K562 (cell line): ENCODE measurements around the gene UPP1. TPM values are rescaled to one million over a fixed set of nuclear protein-coding genes. Genes with fewer than 3 reads are reported as not detected.

Experiments used
- ATAC-seq: fragments of 200-7000 bp; cut with Tn5 transposase; 3 replicates; pipeline ENCODE4 v1.9.1; 2020; ENCODE audit warnings: moderate library complexity
- BruUV-seq: library from RNA; stranded (reverse); fragments of 400-500 nt; replicated peaks from 2 replicates; lab custom pipeline; 2021; lab: Mats Ljungman, UMichigan
- CTCF ChIA-PET: fragments of 300-600 bp; formaldehyde crosslinking; extraction: SDS; loops from one replicate; lab custom pipeline; 2021; ENCODE audit warnings: low intra/inter-chr PET ratio; lab: Yijun Ruan, JAX
- POLR2A ChIA-PET: fragments of 300-600, 350-650 bp; sonication (Branson Sonifier 250); formaldehyde crosslinking; extraction: SDS; loops from one replicate; lab custom pipeline; 2021; ENCODE audit warnings: antibody characterized with exemption, inconsistent platforms; lab: Yijun Ruan, JAX
- DNase-seq, 4 experiments: peaks; one replicate each; pipeline versions ENCODE4 v3.0.0 to v3.0.0-alpha.2; 2011 to 2018; ENCODE audit warnings: low spot score in 3 of 4, mixed read lengths in 3 of 4; ENCODE audit errors: extremely low read depth in 1 of 4
- FAIRE-seq: peaks from 2 replicates; lab custom pipeline; 2011; peaks lifted over from hg19 to GRCh38; lab: Jason Lieb, UNC
- H2AFZ ChIP-seq: 2 replicates; pipeline ENCODE4 v1.6.0; 2011; ENCODE audit warnings: low read depth, low read length, control low read depth, inconsistent platforms
- H3K27ac ChIP-seq: fragments of 200-600 bp; 3 replicates; pipeline ENCODE4 v1.8.0; 2011; ENCODE audit warnings: low read depth, mild to moderate bottlenecking, control low read depth, inconsistent platforms, low read length, moderate library complexity, mixed read lengths; ENCODE audit errors: extremely low read depth
- H3K27me3 ChIP-seq, 2 experiments: fragments of 300-600 bp in 1 of 2; 2 replicates in 1 of 2; 3 replicates in 1 of 2; pipeline versions ENCODE4 v1.6.0 to v1.8.0; 2011; ENCODE audit warnings: inconsistent platforms in 2 of 2, low read length in 2 of 2, mild to moderate bottlenecking in 1 of 2, mixed read lengths in 1 of 2, moderate library complexity in 1 of 2; ENCODE audit not compliant: control insufficient read depth in 2 of 2, insufficient read depth in 2 of 2
- H3K36me3 ChIP-seq: fragments of 300-600 bp; 3 replicates; pipeline ENCODE4 v1.8.0; 2011; ENCODE audit warnings: mild to moderate bottlenecking, low read length, inconsistent platforms; ENCODE audit not compliant: control insufficient read depth, insufficient read depth
- H3K4me1 ChIP-seq, 2 experiments: fragments of 200-600 bp in 1 of 2; replicated peaks in 1 of 2; 2 replicates in 1 of 2; 3 replicates in 1 of 2; pipeline versions ENCODE4 v1.5.1 to v1.8.0; 2011; ENCODE audit warnings: inconsistent platforms in 2 of 2, low read length in 2 of 2, mild to moderate bottlenecking in 1 of 2, mixed read lengths in 1 of 2, moderate library complexity in 1 of 2; ENCODE audit not compliant: control insufficient read depth in 2 of 2, insufficient read depth in 2 of 2
- H3K4me2 ChIP-seq: 2 replicates; pipeline ENCODE4 v1.6.1; 2011; ENCODE audit warnings: low read length, control low read depth, inconsistent platforms, mixed read lengths; ENCODE audit not compliant: insufficient read depth
- H3K4me3 ChIP-seq: fragments of 200-600 bp; sonication (generic), shearing (Covaris generic); 2 replicates; pipeline ENCODE4 v1.5.1; 2016; ENCODE audit warnings: control low read depth, inconsistent platforms
- H3K79me2 ChIP-seq: fragments of 200-600 bp; 3 replicates; pipeline ENCODE4 v1.8.0; 2011; ENCODE audit warnings: low read length, inconsistent platforms; ENCODE audit not compliant: control insufficient read depth, insufficient read depth
- H3K9ac ChIP-seq, 2 experiments: 2 replicates each; pipeline versions ENCODE4 v1.6.0 to v1.6.1; 2011; ENCODE audit warnings: low read depth in 2 of 2, low read length in 2 of 2, control low read depth in 1 of 2, inconsistent platforms in 1 of 2, mild to moderate bottlenecking in 1 of 2, mixed read lengths in 1 of 2; ENCODE audit not compliant: insufficient read depth in 1 of 2
- H3K9me1 ChIP-seq: one replicate; pipeline ENCODE4 v1.6.0; 2011; ENCODE audit warnings: inconsistent platforms, mild to moderate bottlenecking, low read length, moderate library complexity; ENCODE audit not compliant: control insufficient read depth, insufficient read depth
- H3K9me3 ChIP-seq: replicated peaks from 2 replicates; pipeline ENCODE4 v1.5.1; 2011; ENCODE audit warnings: low read depth, low read length, inconsistent platforms; ENCODE audit not compliant: control insufficient read depth, insufficient read depth
- H4K20me1 ChIP-seq: replicated peaks from 2 replicates; pipeline ENCODE4 v1.6.1; 2011; ENCODE audit warnings: low read length, inconsistent platforms, mixed read lengths; ENCODE audit not compliant: control insufficient read depth, insufficient read depth
- ATF3 ChIP-seq, 2 experiments: fragments of 450-650 bp in 1 of 2; sonication (generic) in 1 of 2; formaldehyde crosslinking in 1 of 2; IDR thresholded peaks in 1 of 2; conservative IDR thresholded peaks in 1 of 2; 2 replicates each; pipeline versions ENCODE4 v1.6.1 to v1.8.1; 2016 to 2023; ENCODE audit warnings: mild to moderate bottlenecking in 2 of 2, moderate library complexity in 2 of 2, inconsistent platforms in 1 of 2, missing genetic modification reagents in 1 of 2
- CBFA2T2 ChIP-seq: fragments of 450-650 bp; conservative IDR thresholded peaks from 2 replicates; pipeline ENCODE4 v1.6.1; 2017; ENCODE audit warnings: mild to moderate bottlenecking
- EP400 ChIP-seq: fragments of 450-650 bp; IDR thresholded peaks from 2 replicates; pipeline ENCODE4 v1.6.1; 2017; ENCODE audit warnings: antibody characterized with exemption, mild to moderate bottlenecking, moderate library complexity
- FOXM1 ChIP-seq, 2 experiments: fragments of 450-650 bp in 1 of 2; sonication (generic) in 1 of 2; formaldehyde crosslinking in 1 of 2; IDR thresholded peaks; 2 replicates each; pipeline versions ENCODE4 v1.6.1 to v1.9.0; 2017 to 2022; ENCODE audit warnings: low read depth in 2 of 2, mild to moderate bottlenecking in 2 of 2, missing genetic modification reagents in 1 of 2, moderate library complexity in 1 of 2
- HINFP ChIP-seq: fragments of 450-650 bp; conservative IDR thresholded peaks from 2 replicates; pipeline ENCODE4 v1.6.1; 2016; ENCODE audit warnings: missing genetic modification characterization, low read depth, mild to moderate bottlenecking, control low read depth, missing compliant biosample characterization
- HNRNPUL1 ChIP-seq: fragments of 200-400 bp; formaldehyde crosslinking; IDR thresholded peaks from 2 replicates; pipeline ENCODE4 v1.6.1; 2017; ENCODE audit warnings: low read length
- KHSRP ChIP-seq: fragments of 450-650 bp; IDR thresholded peaks from 2 replicates; pipeline ENCODE4 v1.6.1; 2017
- LEF1 ChIP-seq: fragments of 450-650 bp; IDR thresholded peaks from 2 replicates; pipeline ENCODE4 v1.6.1; 2016; ENCODE audit warnings: mild to moderate bottlenecking
- MXI1 ChIP-seq: IDR thresholded peaks from 2 replicates; pipeline ENCODE4 v1.6.1; 2011; ENCODE audit warnings: low read depth, mild to moderate bottlenecking, improper control_type of control experiment, low read length
- RB1 ChIP-seq: fragments of 450-650 bp; IDR thresholded peaks from 2 replicates; pipeline ENCODE4 v1.6.1; 2017; ENCODE audit warnings: low read depth, mild to moderate bottlenecking
- RERE ChIP-seq: sonication (generic); formaldehyde crosslinking; IDR thresholded peaks from 2 replicates; pipeline ENCODE4 v1.8.0; 2023; ENCODE audit warnings: missing genetic modification reagents, mild to moderate bottlenecking, borderline replicate concordance
- SOX6 ChIP-seq: fragments of 450-650 bp; IDR thresholded peaks from 2 replicates; pipeline ENCODE4 v1.6.1; 2014; ENCODE audit warnings: mild to moderate bottlenecking
- ZBTB1 ChIP-seq: sonication (generic); formaldehyde crosslinking; IDR thresholded peaks from 2 replicates; pipeline ENCODE4 v1.8.1; 2023; ENCODE audit warnings: missing genetic modification reagents, low read depth, mild to moderate bottlenecking, borderline replicate concordance
- ZFPM2 ChIP-seq: fragments of 250-450 bp; sonication (Bioruptor Pico); IDR thresholded peaks from 2 replicates; pipeline ENCODE4 v1.5.1; 2022; ENCODE audit warnings: mild to moderate bottlenecking
- ZNF282 ChIP-seq: sonication (generic); formaldehyde crosslinking; IDR thresholded peaks from 2 replicates; pipeline ENCODE4 v1.8.1; 2023; ENCODE audit warnings: missing genetic modification reagents
- ZNF75A ChIP-seq: fragments of 450-650 bp; formaldehyde crosslinking; IDR thresholded peaks from 2 replicates; pipeline ENCODE4 v1.4.0; 2020; ENCODE audit warnings: mild to moderate bottlenecking
- in situ Hi-C: fragments of 300-500 bp; cut with MboI; formaldehyde crosslinking; loops from 4 replicates; pipeline ENCODE4 v1.15.0; 2018; ENCODE audit warnings: inconsistent platforms, mixed read lengths
- intact Hi-C: fragments of 100-400 bp; cut with micrococcal nuclease; formaldehyde crosslinking; loops from 2 replicates; pipeline ENCODE4 v1.14.2; 2022
- polyA plus RNA-seq, 8 experiments: library from polyadenylated mRNA; depleted of rRNA in 4 of 8; stranded (reverse) in 5 of 8; unstranded in 3 of 8; fragments of >200 nt; fragmentation: Nextera tagmentation in 2 of 8; fragmentation: Illumina TruSeq in 1 of 8; extraction: Ambion mirVana in 2 of 8; extraction: Trizol in 1 of 8; gene quantifications; 2 replicates each; pipeline versions ENCODE4 v1.2.1 to v1.2.3, GENCODE V29; 2011 to 2014; ENCODE audit warnings: inconsistent platforms in 1 of 8, missing spikeins in 1 of 8
- total RNA-seq, 7 experiments: library from RNA; depleted of rRNA in 6 of 7; stranded (reverse); fragments of >200 nt in 6 of 7; fragmentation: Illumina TruSeq in 2 of 7; extraction: Trizol in 2 of 7; gene quantifications; 2 replicates each; pipeline versions ENCODE4 v1.2.1 to v1.2.3, GENCODE V29; 2011 to 2021; ENCODE audit warnings: low replicate concordance in 1 of 7

The UPP1 gene
- total and polyA plus RNA-seq, 9 of the 15 experiments (the other 6 are each of a cell fraction or from before 2014, with no cell fraction given) = 0.38 to 2.4 (median 0.61) TPM

GRCh38 chr7:48074204-48074654, 14.8 kb upstream of the UPP1 start:
- no peak overlapping the region for H2AFZ ChIP-seq
- H3K4me3 ChIP-seq = no peak overlapping the region
- H3K27me3 ChIP-seq = peaks cover 0 to 2% of the 10 kb centered on the region in 2 experiments; a peak in 1 of 5 replicates
- ATAC-seq (no peak), FAIRE-seq (no peak), DNase-seq (no peak)
- no peaks in the 10 kb centered on the region for H3K9me3 ChIP-seq
- H3K27ac ChIP-seq = no peak overlapping the region
- CTCF ChIA-PET = no interaction called here
- no peak overlapping the region for H3K9ac ChIP-seq
- H3K4me2 ChIP-seq = no peak overlapping the region
- in situ Hi-C loops (no loop called here), intact Hi-C loops (no loop called here)
- H3K9me1 ChIP-seq = no peaks in the 10 kb centered on the region
- no peaks in the 10 kb centered on the region for H4K20me1 ChIP-seq
- POLR2A ChIA-PET = interaction anchor here (0.8 kb wide), 1 partner anchor 43 kb away, joined by 3 read pairs; no protein-coding TSS in a partner anchor
- no peaks in the 10 kb centered on the region for H3K36me3 ChIP-seq
- no TSS peak for BruUV-seq
- H3K4me1 ChIP-seq = no peaks in the 10 kb centered on the region
- H3K79me2 ChIP-seq = no peaks in the 10 kb centered on the region
- TF ChIP-seq ZNF282 (CRISPR knock-in tag) (no peak), ZNF75A (CRISPR knock-in tag) (no peak), FOXM1 (IDR thresholded peaks at IDR 0.05; ENCODE audit: low read depth) (no peak), FOXM1 (CRISPR knock-in tag; IDR thresholded peaks at IDR 0.05; ENCODE audit: low read depth) (no peak), RB1 (no peak), ZBTB1 (CRISPR knock-in tag) (no peak), MXI1 (no peak), ZFPM2 (no peak), HNRNPUL1 (no peak), RERE (CRISPR knock-in tag) (no peak), EP400 (no peak), LEF1 (no peak), ATF3 (IDR thresholded peaks at IDR 0.05) (peak; percentile 59; the same call in 1 of the 2 replicates), ATF3 (CRISPR knock-in tag; conservative IDR thresholded peaks at IDR 0.05) (no peak), SOX6 (peak; percentile 58; the same call in 1 of the 2 replicates), CBFA2T2 (no peak), HINFP (tag) (no peak), KHSRP (no peak)
